GM21360 (cell line): ENCODE data around the gene UCK1.

ENCODE experiments used
- ATAC-seq: cut with Tn5 transposase; IDR thresholded peaks from one replicate; pipeline ENCODE4 v1.9.1; 2021; ENCODE audit warnings: mild to moderate bottlenecking, moderate library complexity; ENCODE audit not compliant: unreplicated experiment

Gene UCK1

DNA sequence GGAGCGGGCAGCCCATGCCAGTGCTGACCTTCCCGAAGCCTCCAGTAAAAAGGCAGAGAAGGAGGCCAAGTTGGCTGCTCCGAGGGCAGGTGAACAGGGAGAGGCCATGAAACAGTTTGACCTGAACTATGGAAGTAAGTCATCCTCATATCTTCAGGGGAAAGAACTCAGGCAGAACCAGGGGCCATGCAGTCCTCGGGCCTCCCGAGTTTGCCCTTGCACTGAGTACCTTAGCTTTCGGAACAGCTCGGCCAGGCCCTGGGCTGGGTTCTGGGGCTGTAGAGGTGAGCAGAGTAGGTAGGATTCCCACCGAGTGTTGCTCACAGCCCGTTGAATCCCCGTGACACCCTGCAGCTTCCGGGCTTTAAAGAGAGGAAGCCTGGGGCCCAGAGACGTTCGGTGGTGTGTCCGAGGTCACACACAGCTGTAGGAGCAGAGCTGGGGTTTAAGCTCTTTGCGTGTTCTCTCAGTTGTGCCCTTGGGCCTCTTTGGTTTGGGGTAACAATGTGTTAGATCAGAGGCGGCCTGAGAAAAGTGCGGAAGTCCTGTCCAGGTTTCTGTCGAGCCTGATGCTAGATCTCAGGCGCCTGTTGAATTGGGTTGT is 53.1 kb downstream of the UCK1 start:
- ATAC-seq, result no peak

DNA sequence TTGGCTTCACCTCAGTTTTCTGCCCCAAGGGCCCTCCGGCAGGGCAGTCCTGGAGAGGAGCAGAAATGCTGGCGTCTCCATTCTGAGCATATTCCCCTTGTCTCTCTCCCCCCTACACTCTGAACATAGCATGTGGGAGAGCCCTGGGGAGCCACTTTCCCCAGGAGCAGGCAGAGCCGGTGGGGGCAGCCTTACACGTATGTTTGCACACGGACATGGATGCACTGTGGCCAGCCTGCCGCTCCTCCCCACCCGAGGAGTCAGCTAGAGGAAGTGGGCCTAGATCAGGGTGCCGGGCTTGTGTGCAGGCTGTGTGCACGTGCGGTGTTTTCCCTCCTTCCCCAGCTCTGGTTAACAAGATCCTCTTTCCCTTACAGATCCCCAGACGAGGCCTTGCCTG is 53.7 kb downstream of the UCK1 start:
- no peak for ATAC-seq

DNA sequence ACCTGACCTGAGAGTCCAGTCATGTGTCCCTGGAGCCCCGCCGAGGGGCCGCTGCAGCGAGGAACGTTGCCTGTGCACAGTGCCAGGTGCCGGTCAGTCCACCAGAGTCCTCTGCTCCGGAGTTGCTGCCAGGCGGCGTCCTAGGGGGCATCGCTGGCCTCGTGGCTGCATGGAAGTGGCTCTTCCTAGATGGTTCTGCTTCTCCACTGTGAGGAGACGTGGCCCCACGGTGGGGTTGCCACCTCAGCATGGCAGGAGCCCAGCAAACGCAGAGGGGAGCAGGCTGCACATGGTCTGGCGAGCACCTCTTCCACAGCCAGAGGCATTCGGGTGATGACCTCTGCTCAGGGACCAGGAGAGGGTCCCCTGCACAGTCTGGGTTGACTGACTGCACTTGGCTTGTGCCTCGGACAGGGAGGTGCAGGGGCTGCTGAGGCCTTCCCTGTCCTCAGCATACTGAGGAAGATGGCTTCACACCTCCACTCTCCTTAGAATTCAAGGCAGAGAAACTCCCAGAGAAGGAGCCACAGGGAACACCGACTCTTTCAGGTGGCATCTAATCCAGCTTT is 54.2 kb downstream of the UCK1 start:
- no peak for ATAC-seq

DNA sequence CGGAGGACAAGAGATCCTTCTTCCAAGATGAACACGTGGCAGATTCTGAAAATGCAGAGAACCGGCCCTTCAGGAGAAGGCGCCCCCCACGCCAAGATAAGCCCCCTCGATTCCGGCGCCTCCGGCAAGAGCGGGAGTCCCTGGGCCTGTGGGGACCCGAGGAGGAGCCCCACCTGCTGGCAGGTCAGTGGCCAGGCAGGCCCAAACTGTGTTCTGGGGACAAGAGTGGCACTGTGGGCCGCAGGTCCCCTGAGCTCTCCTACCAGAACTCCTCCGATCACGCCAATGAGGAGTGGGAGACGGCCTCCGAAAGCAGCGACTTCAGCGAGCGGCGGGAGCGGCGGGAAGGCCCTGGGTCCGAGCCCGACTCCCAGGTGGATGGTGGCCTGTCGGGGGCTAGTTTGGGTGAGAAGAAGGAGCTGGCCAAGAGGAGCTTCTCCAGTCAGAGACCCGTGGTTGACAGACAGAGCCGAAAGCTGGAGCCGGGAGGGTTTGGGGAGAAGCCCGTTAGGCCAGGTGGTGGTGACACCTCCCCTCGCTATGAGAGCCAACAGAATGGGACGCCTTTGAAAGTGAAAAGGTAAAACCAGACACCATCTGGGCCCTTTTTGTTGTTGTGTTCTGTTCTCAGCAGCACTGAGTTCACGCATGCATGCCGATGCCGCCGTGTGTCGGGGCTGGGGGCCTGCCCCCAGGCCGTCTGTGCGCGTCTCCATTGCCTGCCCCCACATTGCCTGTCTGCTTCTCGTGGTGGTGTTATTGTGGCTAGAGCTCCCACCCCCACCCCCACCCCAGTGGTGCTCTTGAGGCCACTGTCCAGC is 54.9 kb downstream of the UCK1 start:
- no peak for ATAC-seq

DNA sequence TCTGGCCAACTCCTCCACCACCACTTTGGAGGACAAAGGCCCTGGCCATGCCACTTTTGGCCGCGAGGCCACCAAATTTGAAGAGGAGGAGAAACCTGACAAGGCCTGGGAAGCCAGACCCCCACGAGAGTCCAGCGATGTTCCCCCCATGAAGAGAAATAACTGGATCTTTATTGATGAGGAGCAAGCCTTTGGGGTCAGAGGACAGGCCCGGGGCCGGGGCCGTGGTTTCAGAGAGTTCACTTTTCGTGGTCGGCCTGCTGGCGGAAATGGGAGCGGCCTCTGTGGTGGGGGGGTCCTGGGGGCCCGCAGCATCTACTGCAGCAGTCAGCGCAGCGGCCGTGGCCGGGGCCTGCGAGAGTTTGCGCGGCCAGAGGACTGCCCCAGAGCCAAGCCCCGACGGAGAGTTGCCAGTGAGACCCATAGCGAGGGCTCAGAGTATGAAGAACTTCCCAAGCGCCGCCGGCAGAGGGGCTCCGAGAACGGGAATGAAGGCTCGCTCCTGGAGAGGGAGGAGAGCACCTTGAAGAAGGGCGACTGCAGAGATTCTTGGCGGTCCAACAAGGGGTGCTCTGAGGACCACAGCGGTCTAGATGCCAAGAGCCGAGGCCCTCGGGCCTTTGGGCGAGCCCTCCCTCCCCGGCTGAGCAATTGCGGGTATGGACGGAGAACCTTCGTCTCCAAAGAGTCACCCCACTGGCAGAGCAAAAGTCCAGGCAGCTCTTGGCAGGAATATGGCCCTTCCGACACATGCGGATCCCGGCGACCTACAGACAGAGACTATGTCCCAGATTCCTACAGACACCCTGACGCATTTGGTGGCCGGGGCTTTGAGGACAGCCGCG is 55.7 kb downstream of the UCK1 start:
- ATAC-seq, result no peak

DNA sequence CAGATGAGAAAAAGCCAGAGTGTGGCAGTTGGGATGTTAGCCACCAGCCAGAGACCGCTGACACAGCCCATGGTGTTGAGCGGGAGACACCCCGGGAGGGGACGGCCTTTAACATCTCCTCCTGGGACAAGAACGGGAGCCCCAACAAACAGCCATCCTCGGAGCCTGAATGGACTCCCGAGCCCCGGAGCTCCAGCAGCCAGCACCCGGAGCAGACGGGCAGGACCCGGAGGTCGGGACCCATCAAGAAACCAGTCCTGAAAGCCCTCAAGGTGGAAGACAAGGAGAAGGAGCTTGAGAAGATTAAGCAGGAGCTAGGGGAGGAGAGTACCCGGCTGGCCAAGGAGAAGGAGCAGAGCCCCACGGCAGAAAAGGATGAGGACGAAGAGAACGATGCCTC is 56.4 kb downstream of the UCK1 start:
- no peak for ATAC-seq

DNA sequence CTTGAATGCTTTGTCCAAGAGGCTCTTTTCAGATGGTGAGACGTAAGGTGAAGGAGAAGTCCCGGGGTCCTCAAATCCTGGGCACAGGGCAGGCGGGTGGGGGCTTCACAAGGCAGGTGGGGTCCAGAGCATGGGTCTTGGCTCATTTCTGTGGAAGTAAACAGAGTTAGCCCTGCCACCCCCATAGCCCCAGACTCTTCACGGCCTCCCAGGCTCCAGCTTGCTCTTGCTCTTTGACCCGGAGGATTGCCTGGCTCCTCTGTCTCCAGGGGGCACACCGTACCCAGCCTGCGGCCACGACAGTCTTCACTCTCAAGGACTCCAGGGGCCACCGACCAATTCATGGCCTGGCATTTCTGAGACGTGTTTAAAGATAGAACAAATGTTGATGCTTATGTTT is 57.2 kb downstream of the UCK1 start:
- no peak for ATAC-seq
